Retina (tissue), 1 donor: Measurements from ENCODE around the gene ELAVL2.
"Not testable (repeated sequence)": the region's sequence is repeated elsewhere in the genome, so short reads cannot be mapped to it uniquely, and the experiment has no call there.

ENCODE experiments used
- DNase-seq: peaks from one replicate; pipeline ENCODE4 v3.0.0-alpha.2; 2016

Gene ELAVL2

GRCh38 chr9:23769307-23769935, 56.6 kb downstream of the ELAVL2 start:
- no peak for DNase-seq

- DNase-seq = no peak
Measured at GRCh38 chr9:23768861-23769260, 57.2 kb downstream of the ELAVL2 start.

- no peak for DNase-seq
Measured at GRCh38 chr9:23766613-23767012, 59.4 kb downstream of the ELAVL2 start.

GRCh38 chr9:23765561-23765960, 60.5 kb downstream of the ELAVL2 start:
- no peak for DNase-seq

GRCh38 chr9:23764219-23764618, 61.8 kb downstream of the ELAVL2 start:
- DNase-seq = no peak

GRCh38 chr9:23754551-23754950, 71.5 kb downstream of the ELAVL2 start:
- DNase-seq = no peak

GRCh38 chr9:23752859-23753258, 73.2 kb downstream of the ELAVL2 start:
- no peak for DNase-seq

- no peak for DNase-seq
Measured at GRCh38 chr9:23751633-23752032, 74.4 kb downstream of the ELAVL2 start.

GRCh38 chr9:23750808-23751207, 75.2 kb downstream of the ELAVL2 start:
- no peak for DNase-seq

GRCh38 chr9:23747088-23748075, 78.7 kb downstream of the ELAVL2 start:
- DNase-seq = no peak

- DNase-seq = no peak
Measured at GRCh38 chr9:23746317-23746716, 79.7 kb downstream of the ELAVL2 start.

- DNase-seq = no peak
Measured at GRCh38 chr9:23743036-23743435, 83.0 kb downstream of the ELAVL2 start.

- no peak for DNase-seq
Measured at GRCh38 chr9:23741351-23741750, 84.7 kb downstream of the ELAVL2 start.

GRCh38 chr9:23740531-23740930, 85.5 kb downstream of the ELAVL2 start:
- DNase-seq = no peak

- DNase-seq = no peak
Measured at GRCh38 chr9:23739753-23740152, 86.3 kb downstream of the ELAVL2 start.

- no peak for DNase-seq
Measured at GRCh38 chr9:23736293-23736692, 89.7 kb downstream of the ELAVL2 start.

- DNase-seq = no peak
Measured at GRCh38 chr9:23733495-23734078, 92.5 kb downstream of the ELAVL2 start.

GRCh38 chr9:23731353-23731752, 94.7 kb downstream of the ELAVL2 start:
- no peak for DNase-seq

- DNase-seq = no peak
Measured at GRCh38 chr9:23730364-23730763, 95.7 kb downstream of the ELAVL2 start.

- DNase-seq = no peak
Measured at GRCh38 chr9:23728736-23729135, 97.3 kb downstream of the ELAVL2 start.

- DNase-seq = no peak
Measured at GRCh38 chr9:23725279-23725946, 100.6 kb downstream of the ELAVL2 start.

GRCh38 chr9:23723672-23724071, 102.4 kb downstream of the ELAVL2 start:
- DNase-seq = no peak

GRCh38 chr9:23723048-23723447, 103.0 kb downstream of the ELAVL2 start:
- DNase-seq = not testable (repeated sequence)
